ENCODE results near the gene PROM2.
"Not testable (repeated sequence)": the region's sequence is repeated elsewhere in the genome, so short reads cannot be mapped to it uniquely, and the experiment has no call there.

The PROM2 gene

GRCh38 chr2:95274291-95275150 is at the start of gene PROM2:
Gene PROM2 (plus strand): TSS chr2:95274449. CDS start chr2:95274586, 137 bp downstream.
- DNase-seq (ENCODE audit: low read depth in 2 of 2) = no peak

GRCh38 chr2:95225658-95226057 is 48.6 kb upstream of the PROM2 start:
- no peak for DNase-seq (ENCODE audit: low read depth in 2 of 2)

- DNase-seq (ENCODE audit: low read depth in 2 of 2) = no peak
Observed at GRCh38 chr2:95231723-95232122, 42.5 kb upstream of the PROM2 start.

- DNase-seq (ENCODE audit: low read depth in 2 of 2) = no peak
Observed at GRCh38 chr2:95232232-95232631, 42.0 kb upstream of the PROM2 start.

GRCh38 chr2:95234286-95234785 is 39.9 kb upstream of the PROM2 start:
- no peak for DNase-seq (ENCODE audit: low read depth in 2 of 2)

GRCh38 chr2:95234816-95235215 is 39.4 kb upstream of the PROM2 start:
- no peak for DNase-seq (ENCODE audit: low read depth in 2 of 2)

- DNase-seq (ENCODE audit: low read depth in 2 of 2) = no peak
Observed at GRCh38 chr2:95238131-95238530, 36.1 kb upstream of the PROM2 start.

GRCh38 chr2:95240091-95240490 is 34.2 kb upstream of the PROM2 start:
- no peak for DNase-seq (ENCODE audit: low read depth in 2 of 2)

- no peak for DNase-seq (ENCODE audit: low read depth in 2 of 2)
Observed at GRCh38 chr2:95240556-95240955, 33.7 kb upstream of the PROM2 start.

- not testable (repeated sequence) for DNase-seq (ENCODE audit: low read depth in 2 of 2)
Observed at GRCh38 chr2:95242084-95242483, 32.2 kb upstream of the PROM2 start.

GRCh38 chr2:95258271-95258670 is 16.0 kb upstream of the PROM2 start:
- no peak for DNase-seq (ENCODE audit: low read depth in 2 of 2)

- no peak for DNase-seq (ENCODE audit: low read depth in 2 of 2)
Observed at GRCh38 chr2:95260028-95261023, 13.9 kb upstream of the PROM2 start.

GRCh38 chr2:95261602-95262001 is 12.6 kb upstream of the PROM2 start:
- DNase-seq (ENCODE audit: low read depth in 2 of 2) = no peak

- no peak for DNase-seq (ENCODE audit: low read depth in 2 of 2)
Observed at GRCh38 chr2:95262896-95263542, 11.2 kb upstream of the PROM2 start.

GRCh38 chr2:95264624-95265023 is 9.6 kb upstream of the PROM2 start:
- no peak for DNase-seq (ENCODE audit: low read depth in 2 of 2)

- DNase-seq (ENCODE audit: low read depth in 2 of 2) = no peak
Observed at GRCh38 chr2:95265182-95265581, 9.1 kb upstream of the PROM2 start.

- DNase-seq (ENCODE audit: low read depth in 2 of 2) = no peak
Observed at GRCh38 chr2:95266781-95267430, 7.3 kb upstream of the PROM2 start.

- DNase-seq (ENCODE audit: low read depth in 2 of 2) = no peak
Observed at GRCh38 chr2:95267458-95268210, 6.6 kb upstream of the PROM2 start.

GRCh38 chr2:95268211-95269035 is 5.8 kb upstream of the PROM2 start:
- no peak for DNase-seq (ENCODE audit: low read depth in 2 of 2)
